Measurements from ENCODE around the gene LRTM2. TPM values are rescaled to one million over a fixed set of nuclear protein-coding genes. Genes with fewer than 3 reads are reported as not detected.

Gene LRTM2
- total and polyA plus RNA-seq, 9 of the 15 experiments (the other 6 are each of a cell fraction or from before 2014, with no cell fraction given) = 0.09 TPM; not detected in 8

GRCh38 chr12:1804545-1805332 is 15.6 kb upstream of the LRTM2 start (continued):
- no peak for TF ChIP-seq ZNF609 (CRISPR knock-in tag; IDR thresholded peaks at IDR 0.05; ENCODE audit: borderline replicate concordance)
- no peak for TF ChIP-seq NR0B1 (IDR thresholded peaks at IDR 0.05; ENCODE audit: partially characterized antibody)
- TF ChIP-seq NCOR1 (IDR thresholded peaks at IDR 0.05) = no peak
- no peak for TF ChIP-seq HDGF (IDR thresholded peaks at IDR 0.05)
- no peak for TF ChIP-seq KLF1 (tag; IDR thresholded peaks at IDR 0.05)
- no peak for TF ChIP-seq TCF15 (CRISPR knock-in tag; IDR thresholded peaks at IDR 0.05)
- TF ChIP-seq RBFOX2 (IDR thresholded peaks at IDR 0.05; ENCODE audit: low read depth, low read length) = peak; percentile 51; the same call in 1 of the 2 replicates
- no peak for TF ChIP-seq XRCC3 (IDR thresholded peaks at IDR 0.05)
- no peak for TF ChIP-seq SMARCE1 (IDR thresholded peaks at IDR 0.05)
- TF ChIP-seq MYC (IDR thresholded peaks at IDR 0.05; ENCODE audit: low read depth, low read length) = peak; percentile 78
- no peak for TF ChIP-seq MYC (CRISPR knock-in tag; IDR thresholded peaks at IDR 0.05; ENCODE audit: borderline replicate concordance, low read depth)
- 0 out of 2 replicates have a peak, but pooled peaks have one; percentile 7 for TF ChIP-seq JUN (IDR thresholded peaks at IDR 0.05; ENCODE audit: borderline replicate concordance, low read depth, low read length)
- no peak for TF ChIP-seq JUN (CRISPR knock-in tag; IDR thresholded peaks at IDR 0.05; ENCODE audit: borderline replicate concordance)
- no peak for TF ChIP-seq CBX5 (IDR thresholded peaks at IDR 0.05; ENCODE audit: borderline replicate concordance, low read depth)
- no peak for TF ChIP-seq MECOM (CRISPR knock-in tag; IDR thresholded peaks at IDR 0.05)
- peak; percentile 44 for TF ChIP-seq ZNF316 (IDR thresholded peaks at IDR 0.05)
- no peak for TF ChIP-seq SRSF7 (optimal IDR thresholded peaks at IDR 0.05; ENCODE audit: low read depth, low read length)
- TF ChIP-seq PHF8 (IDR thresholded peaks at IDR 0.05; ENCODE audit: borderline replicate concordance, low read length) = peak; percentile 49; the same call in 1 of the 2 replicates
- TF ChIP-seq ZNF282 (CRISPR knock-in tag; IDR thresholded peaks at IDR 0.05) = no peak
- TF ChIP-seq MYBL2 (IDR thresholded peaks at IDR 0.05; ENCODE audit: low read depth) = no peak
- TF ChIP-seq MYBL2 (CRISPR knock-in tag; IDR thresholded peaks at IDR 0.05; ENCODE audit: borderline replicate concordance) = no peak
- TF ChIP-seq IRF9 (tag; IDR thresholded peaks at IDR 0.05) = no peak

Measured in K562 (cell line).